GM12878 (cell line): ENCODE data around the gene ITM2C. TPM values are rescaled to one million over a fixed set of nuclear protein-coding genes. Genes with fewer than 3 reads are reported as not detected.

Experiments used
- BCLAF1 ChIP-seq: fragments of 450-650 bp; IDR thresholded peaks from 2 replicates; pipeline ENCODE4 v1.6.1; 2017; ENCODE audit warnings: antibody characterized with exemption, mild to moderate bottlenecking, moderate library complexity
- CEBPB ChIP-seq, 2 experiments: fragments of 150-350 bp in 1 of 2; IDR thresholded peaks; 2 replicates each; pipeline ENCODE4 v1.6.1; 2012 to 2014; ENCODE audit warnings: low read depth in 2 of 2, low read length in 2 of 2, borderline replicate concordance in 1 of 2, inconsistent platforms in 1 of 2
- HDAC2 ChIP-seq: fragments of 200-600 bp; sonication (generic); IDR thresholded peaks from 2 replicates; pipeline ENCODE4 v1.6.1; 2017
- IKZF1 ChIP-seq: fragments of 450-650 bp; conservative IDR thresholded peaks from 2 replicates; pipeline ENCODE4 v1.6.1; 2017; ENCODE audit warnings: antibody characterized with exemption, mild to moderate bottlenecking
- JUNB ChIP-seq: IDR thresholded peaks from 2 replicates; pipeline ENCODE4 v1.6.1; 2016; ENCODE audit warnings: antibody characterized with exemption, mild to moderate bottlenecking
- KLF5 ChIP-seq: fragments of 450-650 bp; IDR thresholded peaks from 2 replicates; pipeline ENCODE4 v1.6.1; 2014; ENCODE audit warnings: mild to moderate bottlenecking; ENCODE audit not compliant: partially characterized antibody
- NFXL1 ChIP-seq: fragments of 450-650 bp; IDR thresholded peaks from 2 replicates; pipeline ENCODE4 v1.6.1; 2017; ENCODE audit warnings: antibody characterized with exemption, mild to moderate bottlenecking, borderline replicate concordance
- NFYB ChIP-seq: IDR thresholded peaks from 2 replicates; pipeline ENCODE4 v1.6.1; 2011; ENCODE audit warnings: low read depth, mild to moderate bottlenecking, low read length, improper control_type of control experiment, moderate library complexity; ENCODE audit not compliant: insufficient read depth
- RAD21 ChIP-seq: IDR thresholded peaks from 2 replicates; pipeline ENCODE4 v1.6.1; 2011; ENCODE audit warnings: mild to moderate bottlenecking, low read depth, low read length, moderate library complexity; ENCODE audit not compliant: insufficient read depth
- RFX5 ChIP-seq: IDR thresholded peaks from 2 replicates; pipeline ENCODE4 v1.6.1; 2011; ENCODE audit warnings: low read depth, low read length, improper control_type of control experiment
- RUNX3 ChIP-seq: IDR thresholded peaks from 2 replicates; pipeline ENCODE4 v1.6.1; 2012; ENCODE audit warnings: low read length, inconsistent platforms
- SIN3A ChIP-seq: IDR thresholded peaks from 2 replicates; pipeline ENCODE4 v1.6.1; 2012; ENCODE audit warnings: low read depth, low read length, improper control_type of control experiment
- SP1 ChIP-seq: IDR thresholded peaks from one replicate; pipeline ENCODE4 v1.6.1; 2011; ENCODE audit warnings: low read depth, low read length
- TAF1 ChIP-seq: IDR thresholded peaks from 2 replicates; pipeline ENCODE4 v1.6.1; 2011; ENCODE audit warnings: mild to moderate bottlenecking, low read depth, low read length, borderline replicate concordance
- TBL1XR1 ChIP-seq: IDR thresholded peaks from 2 replicates; pipeline ENCODE4 v1.6.1; 2012; ENCODE audit warnings: low read depth, low read length, improper control_type of control experiment
- YY1 ChIP-seq: IDR thresholded peaks from 2 replicates; pipeline ENCODE4 v1.6.1; 2011; ENCODE audit warnings: low read depth, mild to moderate bottlenecking, low read length
- ZBED1 ChIP-seq: IDR thresholded peaks from 2 replicates; pipeline ENCODE4 v1.6.1; 2016; ENCODE audit warnings: borderline replicate concordance
- ZNF207 ChIP-seq: fragments of 450-650 bp; IDR thresholded peaks from 2 replicates; pipeline ENCODE4 v1.6.1; 2014; ENCODE audit warnings: antibody characterized with exemption, mild to moderate bottlenecking, borderline replicate concordance
- ZSCAN29 ChIP-seq: fragments of 450-650 bp; IDR thresholded peaks from 2 replicates; pipeline ENCODE4 v1.6.1; 2017; ENCODE audit warnings: mild to moderate bottlenecking, moderate library complexity
- polyA plus RNA-seq, 11 experiments: library from polyadenylated mRNA; depleted of rRNA in 4 of 11; unstranded in 6 of 11; stranded (reverse) in 5 of 11; fragments of >200 nt; fragmentation: Nextera tagmentation in 4 of 11; fragmentation: Illumina TruSeq in 1 of 11; extraction: Ambion mirVana in 4 of 11; extraction: Trizol in 1 of 11; gene quantifications; 1 replicate in 1 of 11; 2 replicates in 10 of 11; pipeline versions ENCODE4 v1.2.1 to v1.2.3, GENCODE V29; 2011 to 2016; ENCODE audit warnings: inconsistent platforms in 2 of 11, missing spikeins in 2 of 11, low read depth in 1 of 11
- total RNA-seq, 4 experiments: library from RNA; depleted of rRNA in 3 of 4; stranded (reverse); fragments of >200 nt in 3 of 4; fragmentation: Illumina TruSeq in 1 of 4; extraction: Trizol in 1 of 4; gene quantifications; 2 replicates each; pipeline versions ENCODE4 v1.2.1 to v1.2.3, GENCODE V29; 2013 to 2021
- TF ChIP-seq, protein P1 (sequence below): fragments of 450-650 bp; formaldehyde crosslinking; IDR thresholded peaks from 2 replicates; pipeline ENCODE4 v1.4.0; 2020; ENCODE audit warnings: mild to moderate bottlenecking, moderate library complexity
- TF ChIP-seq, protein P2 (sequence below): fragments of 450-650 bp; IDR thresholded peaks from 2 replicates; pipeline ENCODE4 v1.6.1; 2016; ENCODE audit warnings: mild to moderate bottlenecking
- TF ChIP-seq, protein P3 (sequence below): fragments of 450-650 bp; IDR thresholded peaks from 2 replicates; pipeline ENCODE4 v1.6.1; 2014; ENCODE audit warnings: mild to moderate bottlenecking

Gene ITM2C
- total and polyA plus RNA-seq, 10 of the 15 experiments (the other 5 are each of a cell fraction or from before 2014, with no cell fraction given): 5.4 to 195 (median 149) TPM

DNA sequence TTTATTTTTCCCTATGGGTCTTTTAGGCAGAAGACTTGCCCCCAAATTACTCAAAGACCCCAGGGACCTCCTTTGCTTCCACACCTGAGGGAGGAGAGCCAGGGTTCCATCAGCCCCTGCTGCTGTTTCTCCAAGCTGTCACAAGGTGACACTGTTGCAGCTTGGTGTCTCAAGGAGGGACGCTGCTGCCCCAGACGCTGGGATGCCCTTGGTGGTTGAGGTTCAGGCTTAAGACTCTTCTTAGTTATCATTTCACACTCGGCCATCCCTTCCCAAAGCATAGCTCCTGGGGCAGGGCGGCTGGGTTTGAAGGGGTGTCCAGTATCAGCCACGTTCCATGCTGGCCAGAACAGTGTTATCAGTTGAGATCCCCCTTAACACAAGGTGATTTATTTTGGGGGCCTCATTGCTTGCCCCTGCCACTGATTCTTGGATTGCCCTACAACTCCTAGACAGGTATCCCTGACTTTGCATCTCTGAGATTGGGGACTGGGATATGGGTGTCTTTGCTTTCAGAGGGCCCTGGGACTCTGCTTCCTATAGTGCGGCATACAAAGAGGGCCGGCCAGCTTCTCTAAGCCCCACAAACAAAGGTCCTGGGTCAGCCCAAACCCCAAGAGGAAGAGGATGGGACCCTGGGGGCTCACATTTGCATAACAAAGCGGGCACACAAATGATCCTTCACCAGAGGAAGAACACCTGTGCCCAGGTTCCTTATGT, 37.6 kb downstream of the ITM2C start (continued):
- TF ChIP-seq, protein P1, sequence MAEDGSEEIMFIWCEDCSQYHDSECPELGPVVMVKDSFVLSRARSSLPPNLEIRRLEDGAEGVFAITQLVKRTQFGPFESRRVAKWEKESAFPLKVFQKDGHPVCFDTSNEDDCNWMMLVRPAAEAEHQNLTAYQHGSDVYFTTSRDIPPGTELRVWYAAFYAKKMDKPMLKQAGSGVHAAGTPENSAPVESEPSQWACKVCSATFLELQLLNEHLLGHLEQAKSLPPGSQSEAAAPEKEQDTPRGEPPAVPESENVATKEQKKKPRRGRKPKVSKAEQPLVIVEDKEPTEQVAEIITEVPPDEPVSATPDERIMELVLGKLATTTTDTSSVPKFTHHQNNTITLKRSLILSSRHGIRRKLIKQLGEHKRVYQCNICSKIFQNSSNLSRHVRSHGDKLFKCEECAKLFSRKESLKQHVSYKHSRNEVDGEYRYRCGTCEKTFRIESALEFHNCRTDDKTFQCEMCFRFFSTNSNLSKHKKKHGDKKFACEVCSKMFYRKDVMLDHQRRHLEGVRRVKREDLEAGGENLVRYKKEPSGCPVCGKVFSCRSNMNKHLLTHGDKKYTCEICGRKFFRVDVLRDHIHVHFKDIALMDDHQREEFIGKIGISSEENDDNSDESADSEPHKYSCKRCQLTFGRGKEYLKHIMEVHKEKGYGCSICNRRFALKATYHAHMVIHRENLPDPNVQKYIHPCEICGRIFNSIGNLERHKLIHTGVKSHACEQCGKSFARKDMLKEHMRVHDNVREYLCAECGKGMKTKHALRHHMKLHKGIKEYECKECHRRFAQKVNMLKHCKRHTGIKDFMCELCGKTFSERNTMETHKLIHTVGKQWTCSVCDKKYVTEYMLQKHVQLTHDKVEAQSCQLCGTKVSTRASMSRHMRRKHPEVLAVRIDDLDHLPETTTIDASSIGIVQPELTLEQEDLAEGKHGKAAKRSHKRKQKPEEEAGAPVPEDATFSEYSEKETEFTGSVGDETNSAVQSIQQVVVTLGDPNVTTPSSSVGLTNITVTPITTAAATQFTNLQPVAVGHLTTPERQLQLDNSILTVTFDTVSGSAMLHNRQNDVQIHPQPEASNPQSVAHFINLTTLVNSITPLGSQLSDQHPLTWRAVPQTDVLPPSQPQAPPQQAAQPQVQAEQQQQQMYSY (CRISPR knock-in tag): no peak
- no peak for TF ChIP-seq SP1
- TF ChIP-seq SIN3A: no peak
- 0 out of 2 replicates have a peak, but pooled peaks have one; percentile 1 for TF ChIP-seq RUNX3
- TF ChIP-seq, protein P2, sequence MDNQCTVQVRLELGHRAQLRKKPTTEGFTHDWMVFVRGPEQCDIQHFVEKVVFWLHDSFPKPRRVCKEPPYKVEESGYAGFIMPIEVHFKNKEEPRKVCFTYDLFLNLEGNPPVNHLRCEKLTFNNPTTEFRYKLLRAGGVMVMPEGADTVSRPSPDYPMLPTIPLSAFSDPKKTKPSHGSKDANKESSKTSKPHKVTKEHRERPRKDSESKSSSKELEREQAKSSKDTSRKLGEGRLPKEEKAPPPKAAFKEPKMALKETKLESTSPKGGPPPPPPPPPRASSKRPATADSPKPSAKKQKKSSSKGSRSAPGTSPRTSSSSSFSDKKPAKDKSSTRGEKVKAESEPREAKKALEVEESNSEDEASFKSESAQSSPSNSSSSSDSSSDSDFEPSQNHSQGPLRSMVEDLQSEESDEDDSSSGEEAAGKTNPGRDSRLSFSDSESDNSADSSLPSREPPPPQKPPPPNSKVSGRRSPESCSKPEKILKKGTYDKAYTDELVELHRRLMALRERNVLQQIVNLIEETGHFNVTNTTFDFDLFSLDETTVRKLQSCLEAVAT: no peak
- no peak for TF ChIP-seq HDAC2
- TF ChIP-seq JUNB: no peak
- TF ChIP-seq NFXL1: no peak
- no peak for TF ChIP-seq NFYB
- TF ChIP-seq ZNF207: no peak
- TF ChIP-seq IKZF1: 0 out of 2 replicates have a peak, but pooled peaks have one; percentile 31
- peak; percentile 82 for TF ChIP-seq YY1
- no peak for TF ChIP-seq ZSCAN29
- no peak for TF ChIP-seq ZBED1
- TF ChIP-seq RFX5: no peak
- no peak for TF ChIP-seq BCLAF1
- peak; percentile 99 for TF ChIP-seq RAD21
- TF ChIP-seq KLF5: no peak
- TF ChIP-seq CEBPB (IDR thresholded peaks at IDR 0.05; ENCODE audit: borderline replicate concordance in 1 of 2, low read depth in 2 of 2, low read length in 2 of 2): no peak
- TF ChIP-seq TAF1: no peak
- TF ChIP-seq, protein P3, sequence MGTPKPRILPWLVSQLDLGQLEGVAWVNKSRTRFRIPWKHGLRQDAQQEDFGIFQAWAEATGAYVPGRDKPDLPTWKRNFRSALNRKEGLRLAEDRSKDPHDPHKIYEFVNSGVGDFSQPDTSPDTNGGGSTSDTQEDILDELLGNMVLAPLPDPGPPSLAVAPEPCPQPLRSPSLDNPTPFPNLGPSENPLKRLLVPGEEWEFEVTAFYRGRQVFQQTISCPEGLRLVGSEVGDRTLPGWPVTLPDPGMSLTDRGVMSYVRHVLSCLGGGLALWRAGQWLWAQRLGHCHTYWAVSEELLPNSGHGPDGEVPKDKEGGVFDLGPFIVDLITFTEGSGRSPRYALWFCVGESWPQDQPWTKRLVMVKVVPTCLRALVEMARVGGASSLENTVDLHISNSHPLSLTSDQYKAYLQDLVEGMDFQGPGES: no peak
- TF ChIP-seq TBL1XR1: no peak
